HEK293 (cell line): ENCODE data around the gene FAM200B.

Experiments
- BCL11A ChIP-seq: fragments of 450-650 bp; formaldehyde crosslinking; IDR thresholded peaks from 2 replicates; pipeline ENCODE4 v1.5.1; 2016; ENCODE audit warnings: low read depth, missing biosample characterization, missing genetic modification characterization
- SP2 ChIP-seq: fragments of 450-650 bp; formaldehyde crosslinking; IDR thresholded peaks from 2 replicates; pipeline ENCODE4 v1.5.1; 2016; ENCODE audit warnings: missing biosample characterization, missing genetic modification characterization
- ZNF121 ChIP-seq: fragments of 450-650 bp; formaldehyde crosslinking; IDR thresholded peaks from 2 replicates; pipeline ENCODE4 v1.5.1; 2016; ENCODE audit warnings: missing biosample characterization, missing genetic modification characterization
- ZNF146 ChIP-seq: fragments of 450-650 bp; formaldehyde crosslinking; IDR thresholded peaks from 2 replicates; pipeline ENCODE4 v1.5.1; 2016; ENCODE audit warnings: missing biosample characterization, missing genetic modification characterization
- ZNF16 ChIP-seq: fragments of 450-650 bp; formaldehyde crosslinking; IDR thresholded peaks from 2 replicates; pipeline ENCODE4 v1.5.1; 2016; ENCODE audit warnings: low read depth, missing biosample characterization, missing genetic modification characterization
- ZNF311 ChIP-seq: fragments of 450-650 bp; formaldehyde crosslinking; IDR thresholded peaks from 2 replicates; pipeline ENCODE4 v1.5.1; 2017; ENCODE audit warnings: missing biosample characterization, missing genetic modification characterization, borderline replicate concordance
- ZNF366 ChIP-seq: fragments of 450-650 bp; formaldehyde crosslinking; conservative IDR thresholded peaks from 2 replicates; pipeline ENCODE4 v1.5.1; 2016; ENCODE audit warnings: missing biosample characterization, missing genetic modification characterization
- ZNF777 ChIP-seq: fragments of 450-650 bp; formaldehyde crosslinking; IDR thresholded peaks from 2 replicates; pipeline ENCODE4 v1.5.1; 2017; ENCODE audit warnings: missing biosample characterization, missing genetic modification characterization, borderline replicate concordance
- ZNF843 ChIP-seq: fragments of 450-650 bp; formaldehyde crosslinking; IDR thresholded peaks from 2 replicates; pipeline ENCODE4 v1.5.1; 2016; ENCODE audit warnings: missing biosample characterization, missing genetic modification characterization
- TF ChIP-seq, protein P1 (sequence below): fragments of 450-650 bp; formaldehyde crosslinking; IDR thresholded peaks from 2 replicates; pipeline ENCODE4 v1.5.1; 2016; ENCODE audit warnings: missing biosample characterization, missing genetic modification characterization
- TF ChIP-seq, protein P2 (sequence below): fragments of 450-650 bp; formaldehyde crosslinking; IDR thresholded peaks from 2 replicates; pipeline ENCODE4 v1.5.0; 2017; ENCODE audit warnings: missing biosample characterization, missing genetic modification characterization, borderline replicate concordance
- TF ChIP-seq, protein P3 (sequence below): fragments of 450-650 bp; formaldehyde crosslinking; optimal IDR thresholded peaks from 2 replicates; pipeline ENCODE3; 2016; ENCODE audit warnings: missing biosample characterization, mild to moderate bottlenecking, missing genetic modification characterization
- TF ChIP-seq, protein P4 (sequence below): fragments of 450-650 bp; formaldehyde crosslinking; IDR thresholded peaks from 2 replicates; pipeline ENCODE4 v1.5.1; 2016; ENCODE audit warnings: missing biosample characterization, missing genetic modification characterization, low read depth

DNA sequence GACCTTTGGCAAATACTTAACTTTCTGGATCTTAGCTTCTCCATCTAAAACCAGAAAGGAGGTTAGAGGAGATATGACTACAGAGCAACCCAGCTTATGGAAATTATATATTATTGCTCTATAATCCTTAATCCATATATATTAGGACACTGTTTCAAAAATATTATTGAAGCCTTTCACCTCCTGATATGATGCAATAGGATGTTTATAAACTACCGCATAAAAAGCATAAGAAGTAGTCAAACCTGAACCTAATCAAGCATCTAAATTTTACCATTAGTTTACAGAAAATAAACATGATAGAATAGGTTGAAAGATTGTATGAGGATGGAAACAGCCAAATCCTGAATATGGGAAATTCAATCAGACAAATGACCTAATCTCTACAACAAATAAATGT is 5.6 kb upstream of the FAM200B start:
- TF ChIP-seq SP2 (tag by site-specific recombination) (no peak), ZNF311 (tag by site-specific recombination) (no peak), ZNF777 (tag by site-specific recombination) (no peak), ZNF843 (tag by site-specific recombination) (no peak), ZNF121 (no peak), ZNF16 (tag by site-specific recombination) (no peak), BCL11A (tag by site-specific recombination) (no peak), ZNF366 (tag by site-specific recombination) (no peak), ZNF146 (tag by site-specific recombination) (no peak)
- TF ChIP-seq, protein P1, sequence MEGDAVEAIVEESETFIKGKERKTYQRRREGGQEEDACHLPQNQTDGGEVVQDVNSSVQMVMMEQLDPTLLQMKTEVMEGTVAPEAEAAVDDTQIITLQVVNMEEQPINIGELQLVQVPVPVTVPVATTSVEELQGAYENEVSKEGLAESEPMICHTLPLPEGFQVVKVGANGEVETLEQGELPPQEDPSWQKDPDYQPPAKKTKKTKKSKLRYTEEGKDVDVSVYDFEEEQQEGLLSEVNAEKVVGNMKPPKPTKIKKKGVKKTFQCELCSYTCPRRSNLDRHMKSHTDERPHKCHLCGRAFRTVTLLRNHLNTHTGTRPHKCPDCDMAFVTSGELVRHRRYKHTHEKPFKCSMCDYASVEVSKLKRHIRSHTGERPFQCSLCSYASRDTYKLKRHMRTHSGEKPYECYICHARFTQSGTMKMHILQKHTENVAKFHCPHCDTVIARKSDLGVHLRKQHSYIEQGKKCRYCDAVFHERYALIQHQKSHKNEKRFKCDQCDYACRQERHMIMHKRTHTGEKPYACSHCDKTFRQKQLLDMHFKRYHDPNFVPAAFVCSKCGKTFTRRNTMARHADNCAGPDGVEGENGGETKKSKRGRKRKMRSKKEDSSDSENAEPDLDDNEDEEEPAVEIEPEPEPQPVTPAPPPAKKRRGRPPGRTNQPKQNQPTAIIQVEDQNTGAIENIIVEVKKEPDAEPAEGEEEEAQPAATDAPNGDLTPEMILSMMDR (tag by site-specific recombination) = no peak
- TF ChIP-seq, protein P2, sequence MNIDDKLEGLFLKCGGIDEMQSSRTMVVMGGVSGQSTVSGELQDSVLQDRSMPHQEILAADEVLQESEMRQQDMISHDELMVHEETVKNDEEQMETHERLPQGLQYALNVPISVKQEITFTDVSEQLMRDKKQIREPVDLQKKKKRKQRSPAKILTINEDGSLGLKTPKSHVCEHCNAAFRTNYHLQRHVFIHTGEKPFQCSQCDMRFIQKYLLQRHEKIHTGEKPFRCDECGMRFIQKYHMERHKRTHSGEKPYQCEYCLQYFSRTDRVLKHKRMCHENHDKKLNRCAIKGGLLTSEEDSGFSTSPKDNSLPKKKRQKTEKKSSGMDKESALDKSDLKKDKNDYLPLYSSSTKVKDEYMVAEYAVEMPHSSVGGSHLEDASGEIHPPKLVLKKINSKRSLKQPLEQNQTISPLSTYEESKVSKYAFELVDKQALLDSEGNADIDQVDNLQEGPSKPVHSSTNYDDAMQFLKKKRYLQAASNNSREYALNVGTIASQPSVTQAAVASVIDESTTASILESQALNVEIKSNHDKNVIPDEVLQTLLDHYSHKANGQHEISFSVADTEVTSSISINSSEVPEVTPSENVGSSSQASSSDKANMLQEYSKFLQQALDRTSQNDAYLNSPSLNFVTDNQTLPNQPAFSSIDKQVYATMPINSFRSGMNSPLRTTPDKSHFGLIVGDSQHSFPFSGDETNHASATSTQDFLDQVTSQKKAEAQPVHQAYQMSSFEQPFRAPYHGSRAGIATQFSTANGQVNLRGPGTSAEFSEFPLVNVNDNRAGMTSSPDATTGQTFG (tag by site-specific recombination) = no peak
- TF ChIP-seq, protein P3, sequence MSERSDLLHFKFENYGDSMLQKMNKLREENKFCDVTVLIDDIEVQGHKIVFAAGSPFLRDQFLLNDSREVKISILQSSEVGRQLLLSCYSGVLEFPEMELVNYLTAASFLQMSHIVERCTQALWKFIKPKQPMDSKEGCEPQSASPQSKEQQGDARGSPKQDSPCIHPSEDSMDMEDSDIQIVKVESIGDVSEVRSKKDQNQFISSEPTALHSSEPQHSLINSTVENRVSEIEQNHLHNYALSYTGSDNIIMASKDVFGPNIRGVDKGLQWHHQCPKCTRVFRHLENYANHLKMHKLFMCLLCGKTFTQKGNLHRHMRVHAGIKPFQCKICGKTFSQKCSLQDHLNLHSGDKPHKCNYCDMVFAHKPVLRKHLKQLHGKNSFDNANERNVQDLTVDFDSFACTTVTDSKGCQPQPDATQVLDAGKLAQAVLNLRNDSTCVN = no peak
- TF ChIP-seq, protein P4, sequence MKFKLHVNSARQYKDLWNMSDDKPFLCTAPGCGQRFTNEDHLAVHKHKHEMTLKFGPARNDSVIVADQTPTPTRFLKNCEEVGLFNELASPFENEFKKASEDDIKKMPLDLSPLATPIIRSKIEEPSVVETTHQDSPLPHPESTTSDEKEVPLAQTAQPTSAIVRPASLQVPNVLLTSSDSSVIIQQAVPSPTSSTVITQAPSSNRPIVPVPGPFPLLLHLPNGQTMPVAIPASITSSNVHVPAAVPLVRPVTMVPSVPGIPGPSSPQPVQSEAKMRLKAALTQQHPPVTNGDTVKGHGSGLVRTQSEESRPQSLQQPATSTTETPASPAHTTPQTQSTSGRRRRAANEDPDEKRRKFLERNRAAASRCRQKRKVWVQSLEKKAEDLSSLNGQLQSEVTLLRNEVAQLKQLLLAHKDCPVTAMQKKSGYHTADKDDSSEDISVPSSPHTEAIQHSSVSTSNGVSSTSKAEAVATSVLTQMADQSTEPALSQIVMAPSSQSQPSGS (tag by site-specific recombination) = no peak
